22Rv1 (cell line): ENCODE data around the gene ROR1.

ENCODE experiments used
- H3K27ac ChIP-seq: fragments of 450-650 bp; 2 replicates; pipeline ENCODE4 v1.5.1; 2017
- ZFX ChIP-seq: fragments of 450-650 bp; IDR thresholded peaks from 2 replicates; pipeline ENCODE4 v1.6.1; 2017; ENCODE audit warnings: antibody characterized with exemption, borderline replicate concordance
- TF ChIP-seq, protein P1 (sequence below): fragments of 450-650 bp; IDR thresholded peaks from 2 replicates; pipeline ENCODE4 v1.5.1; 2017; ENCODE audit warnings: mild to moderate bottlenecking

ROR1 gene

DNA sequence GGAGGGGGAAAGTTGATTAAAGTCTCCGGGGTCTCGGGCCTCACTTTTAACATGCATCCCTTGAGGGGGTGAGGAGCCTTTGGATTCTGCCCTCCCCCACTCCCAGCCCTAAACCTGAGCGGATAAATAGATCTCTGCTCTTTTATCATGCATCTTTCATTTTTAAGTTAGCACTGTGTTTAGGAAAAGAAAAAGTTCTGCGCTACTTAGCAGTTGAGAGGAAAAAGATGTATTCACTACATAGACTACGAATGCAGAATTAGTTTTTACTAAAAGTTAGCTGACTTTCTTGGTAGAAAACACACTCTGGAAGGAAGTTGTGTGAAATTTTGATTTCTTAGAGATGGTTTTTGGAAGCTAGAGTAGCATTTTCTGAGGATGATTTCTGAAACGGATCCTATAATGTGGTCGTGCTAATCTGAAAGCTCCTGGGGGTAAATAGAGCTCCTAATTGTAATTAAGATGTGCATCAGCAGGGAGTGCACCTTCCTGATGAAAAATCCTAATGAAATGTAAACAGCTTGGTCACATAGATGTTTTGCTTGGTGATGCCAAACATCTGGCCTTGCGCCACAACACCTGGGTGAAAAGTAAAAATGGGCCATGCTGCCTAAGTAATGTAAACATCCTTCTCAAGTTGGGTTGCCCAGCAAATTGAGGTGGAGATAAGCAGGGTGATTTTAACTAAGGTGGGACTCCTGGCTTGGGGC is 1.8 kb downstream of the ROR1 start:
- no peak overlapping the region for H3K27ac ChIP-seq
- TF ChIP-seq, protein P1, sequence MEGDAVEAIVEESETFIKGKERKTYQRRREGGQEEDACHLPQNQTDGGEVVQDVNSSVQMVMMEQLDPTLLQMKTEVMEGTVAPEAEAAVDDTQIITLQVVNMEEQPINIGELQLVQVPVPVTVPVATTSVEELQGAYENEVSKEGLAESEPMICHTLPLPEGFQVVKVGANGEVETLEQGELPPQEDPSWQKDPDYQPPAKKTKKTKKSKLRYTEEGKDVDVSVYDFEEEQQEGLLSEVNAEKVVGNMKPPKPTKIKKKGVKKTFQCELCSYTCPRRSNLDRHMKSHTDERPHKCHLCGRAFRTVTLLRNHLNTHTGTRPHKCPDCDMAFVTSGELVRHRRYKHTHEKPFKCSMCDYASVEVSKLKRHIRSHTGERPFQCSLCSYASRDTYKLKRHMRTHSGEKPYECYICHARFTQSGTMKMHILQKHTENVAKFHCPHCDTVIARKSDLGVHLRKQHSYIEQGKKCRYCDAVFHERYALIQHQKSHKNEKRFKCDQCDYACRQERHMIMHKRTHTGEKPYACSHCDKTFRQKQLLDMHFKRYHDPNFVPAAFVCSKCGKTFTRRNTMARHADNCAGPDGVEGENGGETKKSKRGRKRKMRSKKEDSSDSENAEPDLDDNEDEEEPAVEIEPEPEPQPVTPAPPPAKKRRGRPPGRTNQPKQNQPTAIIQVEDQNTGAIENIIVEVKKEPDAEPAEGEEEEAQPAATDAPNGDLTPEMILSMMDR: no peak
- TF ChIP-seq ZFX: no peak

DNA sequence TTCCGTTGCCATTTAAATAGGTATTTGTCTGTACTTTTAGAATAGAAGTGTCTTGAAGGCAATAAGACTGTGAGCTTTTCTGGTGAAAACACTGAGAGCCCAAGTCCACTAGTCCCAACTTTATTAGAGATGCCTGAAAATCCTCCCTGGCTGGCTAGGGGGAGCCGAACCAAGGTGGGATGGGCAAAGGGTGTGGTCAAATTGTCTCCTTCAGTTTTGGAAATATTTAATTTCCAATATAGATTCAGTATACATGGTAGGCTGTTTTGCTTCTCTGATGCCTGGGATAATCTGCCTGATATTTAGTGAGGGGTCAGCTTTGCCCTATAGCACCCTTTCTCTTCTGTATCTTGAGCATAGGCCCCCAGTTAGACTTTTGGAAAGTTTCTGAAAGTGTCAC is 3.5 kb downstream of the ROR1 start:
- no peak for TF ChIP-seq ZFX
- TF ChIP-seq, protein P1: no peak
- H3K27ac ChIP-seq: no peak overlapping the region

DNA sequence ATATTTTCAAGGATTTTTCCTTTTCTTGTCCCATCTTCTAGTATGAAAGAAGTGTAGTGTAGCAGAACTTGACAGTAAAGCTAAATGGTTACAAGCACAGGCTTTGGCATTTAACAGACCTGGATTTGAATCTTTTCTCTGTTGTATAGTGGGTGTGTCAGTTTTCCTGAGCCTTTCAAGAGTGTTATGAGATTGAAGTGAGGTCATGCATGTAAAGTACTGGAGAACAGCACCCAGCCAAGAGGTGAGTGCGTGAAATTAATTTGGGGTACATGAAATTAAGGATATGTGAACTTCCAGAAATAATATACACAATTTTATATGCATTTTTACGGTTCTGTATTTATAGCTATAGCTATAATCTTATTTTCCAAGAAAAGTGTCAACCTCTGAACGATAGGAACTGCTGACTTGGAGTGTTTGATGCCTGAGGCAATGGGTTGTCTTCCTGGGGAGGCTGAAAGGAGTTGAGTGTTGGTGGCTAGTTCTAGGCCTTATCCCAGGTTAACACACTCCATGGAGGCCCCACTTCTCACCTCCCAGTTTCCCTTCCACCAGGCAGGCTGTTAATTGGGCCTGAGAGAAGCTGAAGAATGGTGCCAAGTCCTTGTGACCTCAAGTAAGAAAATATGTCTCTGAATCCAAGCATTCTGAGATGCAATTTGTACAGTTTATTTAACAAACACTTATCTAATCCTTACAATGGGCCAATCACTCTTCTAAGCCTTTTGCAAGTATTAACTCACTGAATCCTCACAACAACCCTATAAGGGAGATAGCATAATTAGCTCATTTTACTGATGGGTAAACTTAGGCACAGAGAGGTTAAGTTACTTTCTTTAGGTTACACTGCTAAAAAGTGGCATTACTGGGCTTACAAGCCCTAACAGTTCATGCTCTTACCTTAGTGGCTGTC is 4.4 kb downstream of the ROR1 start:
- no peak for TF ChIP-seq ZFX
- TF ChIP-seq, protein P1: no peak
- H3K27ac ChIP-seq: no peak overlapping the region

DNA sequence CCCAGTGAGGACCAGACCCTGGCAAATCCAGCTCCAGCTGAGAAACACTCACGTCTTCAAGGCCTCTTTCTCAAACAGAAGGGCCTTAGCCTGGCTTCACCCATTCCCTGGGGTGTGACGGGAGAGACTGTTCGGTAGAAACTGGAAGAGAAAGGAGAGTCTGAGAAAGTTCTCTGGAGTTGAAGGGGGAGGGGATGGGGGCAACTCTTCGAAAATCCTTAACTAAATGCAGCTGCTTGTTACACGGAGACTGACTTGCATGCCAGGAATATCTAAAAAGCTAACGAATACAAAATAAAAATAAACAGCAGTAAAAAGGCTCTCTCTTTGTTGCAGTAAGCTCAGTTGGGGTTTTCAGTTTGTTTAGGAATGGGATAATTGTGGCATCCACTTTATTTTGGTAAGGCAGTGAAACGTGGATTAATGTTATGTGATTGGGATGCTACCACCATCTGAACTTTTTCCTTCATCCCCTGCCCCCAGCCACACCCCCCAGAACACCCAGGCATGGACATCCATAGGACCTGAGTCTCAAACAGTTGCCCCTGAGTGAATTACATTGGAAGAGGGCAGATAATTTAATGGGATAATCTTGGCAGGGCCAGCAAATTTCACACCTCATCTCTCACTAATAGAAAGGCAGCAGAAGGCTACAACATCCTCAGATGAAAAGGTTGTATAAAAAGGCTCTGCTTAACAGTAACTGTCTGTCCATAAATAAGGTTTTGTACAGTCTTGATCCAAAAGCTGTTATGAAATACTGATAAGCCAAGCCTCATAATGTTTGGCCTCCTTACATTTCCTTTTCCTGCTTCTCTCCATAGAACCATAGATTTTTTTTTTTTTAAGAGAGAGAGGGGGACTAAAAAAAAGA is 5.8 kb downstream of the ROR1 start:
- no peak overlapping the region for H3K27ac ChIP-seq

DNA sequence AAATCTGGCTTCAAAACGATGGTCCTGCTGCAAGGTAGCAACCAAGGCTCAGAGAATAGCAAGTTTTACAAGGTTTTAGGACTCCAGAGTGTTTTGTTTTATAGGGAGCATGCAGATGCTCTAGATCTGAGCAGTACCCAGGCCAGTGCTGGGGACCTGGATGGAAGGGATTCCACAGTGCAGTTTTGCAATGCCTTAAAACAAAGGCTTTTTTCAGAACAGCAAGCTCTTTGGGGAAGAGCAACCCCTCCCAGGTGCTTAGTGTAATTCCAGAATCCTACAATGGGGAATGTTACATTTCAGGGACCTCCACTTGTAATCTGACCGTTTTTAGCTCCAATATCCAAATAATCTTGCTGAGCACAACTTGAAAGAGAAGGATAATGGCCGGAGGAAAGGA is 6.7 kb downstream of the ROR1 start:
- TF ChIP-seq, protein P1: no peak
- TF ChIP-seq ZFX: no peak
- H3K27ac ChIP-seq: no peak overlapping the region

More for the DNA sequence above, 5.8 kb downstream of the ROR1 start:
- TF ChIP-seq, protein P1: no peak
- TF ChIP-seq ZFX: no peak

DNA sequence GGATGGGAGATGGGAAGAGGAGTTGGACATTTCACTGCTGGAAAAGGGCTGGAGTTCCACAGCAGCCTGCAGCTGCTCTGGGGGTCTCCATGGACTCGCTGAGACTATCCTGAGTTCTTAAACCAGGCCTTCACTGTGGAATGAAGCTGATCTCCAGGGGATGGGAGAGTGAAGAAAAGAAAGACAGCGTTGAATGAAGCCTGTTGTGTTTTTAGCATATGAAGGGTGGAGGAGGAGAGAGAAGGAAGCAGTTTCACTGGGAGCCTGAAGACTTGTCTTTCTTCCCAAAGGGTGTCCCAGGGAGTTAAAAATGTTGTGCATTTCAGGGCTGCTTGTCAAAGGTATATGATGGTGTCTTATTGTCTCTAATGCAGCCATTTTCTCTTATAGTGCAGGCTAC is 9.2 kb downstream of the ROR1 start:
- no peak for TF ChIP-seq ZFX
- TF ChIP-seq, protein P1: no peak
- H3K27ac ChIP-seq: no peak overlapping the region
